ENCODE data around the gene SYT5. TPM values are rescaled to one million over a fixed set of nuclear protein-coding genes. Genes with fewer than 3 reads are reported as not detected.
"Not testable (repeated sequence)": the region's sequence is repeated elsewhere in the genome, so short reads cannot be mapped to it uniquely, and the experiment has no call there.

SYT5 gene
- total RNA-seq, 4 donors from 2014 or later = 0.35 TPM; not detected in 3

DNA sequence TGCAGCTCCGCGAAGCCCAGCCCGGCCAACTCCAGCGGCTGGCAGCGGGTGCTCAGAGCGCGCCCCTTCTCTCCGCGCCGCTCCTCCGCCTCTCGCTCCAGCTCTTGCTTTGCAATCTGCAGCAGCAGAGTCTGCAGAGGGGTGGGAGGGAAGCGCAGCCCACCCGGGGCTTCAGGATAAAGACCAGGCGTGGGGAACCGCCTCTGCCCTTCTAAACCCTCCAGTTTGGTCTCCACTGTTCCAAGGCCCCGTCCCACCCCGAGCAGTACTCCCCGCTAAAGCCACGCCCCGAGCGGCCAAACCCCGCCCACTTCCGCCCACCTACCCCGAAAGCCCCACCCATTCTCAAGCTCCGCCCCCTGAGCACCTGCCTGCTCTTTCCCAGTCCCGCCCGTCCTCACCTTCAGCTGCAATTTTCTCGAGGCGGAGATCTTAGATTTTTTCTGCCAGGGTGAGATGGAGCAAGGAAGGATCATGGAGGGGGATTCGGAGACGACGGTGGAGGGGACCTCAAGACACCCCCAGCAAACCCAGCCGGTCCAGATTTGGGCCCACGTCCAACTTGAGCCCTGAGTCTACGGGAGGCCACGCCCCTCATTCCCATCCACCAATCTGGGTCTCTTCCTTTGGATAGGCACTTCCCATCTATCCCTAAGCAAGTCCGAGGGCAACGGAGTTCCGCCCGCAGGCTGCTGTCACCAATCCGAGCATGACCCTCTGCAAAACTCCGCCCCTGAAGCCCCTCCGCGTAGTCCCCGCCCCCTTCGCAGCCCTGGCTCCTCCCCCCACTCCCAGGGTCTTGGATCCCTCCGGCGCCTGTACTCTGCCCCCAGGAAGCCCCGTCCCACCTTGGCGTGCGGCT lies 23.7 kb downstream of the SYT5 start:
- H3K4me1 ChIP-seq = no peaks in the 10 kb centered on the region
- TF ChIP-seq, protein P1, sequence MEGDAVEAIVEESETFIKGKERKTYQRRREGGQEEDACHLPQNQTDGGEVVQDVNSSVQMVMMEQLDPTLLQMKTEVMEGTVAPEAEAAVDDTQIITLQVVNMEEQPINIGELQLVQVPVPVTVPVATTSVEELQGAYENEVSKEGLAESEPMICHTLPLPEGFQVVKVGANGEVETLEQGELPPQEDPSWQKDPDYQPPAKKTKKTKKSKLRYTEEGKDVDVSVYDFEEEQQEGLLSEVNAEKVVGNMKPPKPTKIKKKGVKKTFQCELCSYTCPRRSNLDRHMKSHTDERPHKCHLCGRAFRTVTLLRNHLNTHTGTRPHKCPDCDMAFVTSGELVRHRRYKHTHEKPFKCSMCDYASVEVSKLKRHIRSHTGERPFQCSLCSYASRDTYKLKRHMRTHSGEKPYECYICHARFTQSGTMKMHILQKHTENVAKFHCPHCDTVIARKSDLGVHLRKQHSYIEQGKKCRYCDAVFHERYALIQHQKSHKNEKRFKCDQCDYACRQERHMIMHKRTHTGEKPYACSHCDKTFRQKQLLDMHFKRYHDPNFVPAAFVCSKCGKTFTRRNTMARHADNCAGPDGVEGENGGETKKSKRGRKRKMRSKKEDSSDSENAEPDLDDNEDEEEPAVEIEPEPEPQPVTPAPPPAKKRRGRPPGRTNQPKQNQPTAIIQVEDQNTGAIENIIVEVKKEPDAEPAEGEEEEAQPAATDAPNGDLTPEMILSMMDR (IDR thresholded peaks at IDR 0.05) = no peak
- TF ChIP-seq POLR2A (IDR thresholded peaks at IDR 0.05) = no peak
- DNase-seq = no peak
- intact Hi-C loops (cut with DNase I; ENCODE audit: low total_unique reads) = no loop called here
- H3K27me3 ChIP-seq = peaks cover 17 to 29% of the 10 kb centered on the region in 2 donors
- no peaks in the 10 kb centered on the region for H3K36me3 ChIP-seq
- no peak overlapping the region for H3K4me3 ChIP-seq
- no peaks in the 10 kb centered on the region for H3K9me3 ChIP-seq
- no peak overlapping the region for H3K27ac ChIP-seq

DNA sequence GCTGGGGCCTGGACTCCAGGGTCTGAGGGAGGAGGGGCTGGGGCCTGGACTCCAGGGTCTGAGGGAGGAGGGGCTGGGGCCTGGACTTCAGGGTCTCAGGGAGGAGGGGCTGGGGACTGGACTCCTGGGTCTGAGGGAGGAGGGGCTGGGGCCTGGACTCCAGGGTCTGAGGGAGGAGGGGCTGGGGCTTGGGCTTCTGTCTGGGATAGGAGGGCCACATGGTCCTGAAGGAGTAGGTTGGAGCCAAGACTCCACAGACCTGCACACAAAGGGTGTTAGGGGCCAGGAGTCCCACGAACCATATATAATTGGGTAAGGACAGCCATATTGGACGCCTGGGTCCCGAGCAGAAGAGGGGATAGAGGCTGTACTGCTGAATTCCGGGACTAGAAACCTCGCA lies 24.3 kb downstream of the SYT5 start:
- intact Hi-C loops (cut with DNase I; ENCODE audit: low total_unique reads); H3K27ac ChIP-seq; H3K4me1 ChIP-seq; H3K36me3 ChIP-seq; H3K9me3 ChIP-seq; H3K4me3 ChIP-seq; DNase-seq: not testable (repeated sequence)
- H3K27me3 ChIP-seq = peaks cover 15 to 23% of the 10 kb centered on the region in 2 donors

DNA sequence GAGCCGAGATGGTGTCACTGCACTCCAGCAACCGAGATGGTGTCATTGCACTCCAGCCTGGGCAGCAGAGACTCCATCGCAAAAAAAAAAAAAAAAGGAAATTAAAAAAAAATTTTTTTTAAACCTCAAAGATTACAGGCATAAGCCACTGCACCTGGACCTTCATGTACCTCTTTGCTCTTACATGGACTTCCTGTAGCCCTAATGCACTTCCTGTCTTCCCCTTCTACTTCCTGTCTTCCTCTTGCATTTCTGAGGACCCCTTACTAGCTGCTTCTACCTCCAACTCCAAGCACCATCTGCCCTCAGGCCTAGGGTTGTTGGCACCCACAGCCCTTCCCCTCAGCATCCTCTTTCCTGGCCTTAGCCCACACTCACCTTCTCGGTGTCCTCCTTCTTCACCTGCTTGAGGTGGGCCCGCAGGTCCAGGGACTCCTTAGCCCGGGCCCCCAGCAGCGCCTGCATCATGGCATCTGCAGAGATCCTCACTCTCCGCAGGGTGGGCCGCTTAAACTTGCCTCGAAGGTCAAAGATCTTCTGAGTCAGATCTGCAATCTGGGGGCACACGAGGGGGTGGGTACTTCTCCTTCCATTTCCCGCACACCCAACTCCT lies 26.3 kb downstream of the SYT5 start:
- TF ChIP-seq, protein P1 (IDR thresholded peaks at IDR 0.05) = no peak
- TF ChIP-seq POLR2A (IDR thresholded peaks at IDR 0.05) = no peak
- no peak overlapping the region for H3K27ac ChIP-seq
- H3K4me3 ChIP-seq = no peak overlapping the region
- no peaks in the 10 kb centered on the region for H3K36me3 ChIP-seq
- H3K4me1 ChIP-seq = no peaks in the 10 kb centered on the region
- intact Hi-C loops (cut with DNase I; ENCODE audit: low total_unique reads) = no loop called here
- DNase-seq = no peak
- H3K27me3 ChIP-seq = peaks cover 21 to 27% of the 10 kb centered on the region in 2 donors
- no peaks in the 10 kb centered on the region for H3K9me3 ChIP-seq

DNA sequence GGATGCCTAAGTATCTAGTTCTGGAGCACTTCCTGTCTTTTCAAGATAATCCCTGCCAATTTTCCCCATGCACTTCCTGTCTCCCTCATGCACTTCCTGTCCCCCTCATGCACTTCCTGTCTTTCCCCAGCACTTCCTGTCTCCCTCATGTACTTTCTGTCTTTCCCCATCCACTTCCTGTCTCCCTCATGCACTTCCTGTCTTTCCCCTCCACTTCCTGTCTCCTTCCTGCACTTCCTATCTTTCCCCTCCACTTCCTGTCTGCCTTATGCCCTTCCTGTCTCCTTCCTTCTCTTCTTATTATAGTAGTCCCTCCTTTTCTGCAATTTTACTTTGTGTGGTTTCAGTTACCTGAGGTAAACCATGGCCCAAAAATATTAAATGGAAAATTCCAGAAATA lies 28.1 kb downstream of the SYT5 start:
- no peak overlapping the region for H3K4me3 ChIP-seq
- no peaks in the 10 kb centered on the region for H3K36me3 ChIP-seq
- no peak for DNase-seq
- peaks cover 18 to 27% of the 10 kb centered on the region in 2 donors for H3K27me3 ChIP-seq
- H3K4me1 ChIP-seq = no peaks in the 10 kb centered on the region
- TF ChIP-seq, protein P1 (IDR thresholded peaks at IDR 0.05) = no peak
- TF ChIP-seq POLR2A (IDR thresholded peaks at IDR 0.05) = no peak
- H3K9me3 ChIP-seq = no peaks in the 10 kb centered on the region
- intact Hi-C loops (cut with DNase I; ENCODE audit: low total_unique reads) = no loop called here
- no peak overlapping the region for H3K27ac ChIP-seq

DNA sequence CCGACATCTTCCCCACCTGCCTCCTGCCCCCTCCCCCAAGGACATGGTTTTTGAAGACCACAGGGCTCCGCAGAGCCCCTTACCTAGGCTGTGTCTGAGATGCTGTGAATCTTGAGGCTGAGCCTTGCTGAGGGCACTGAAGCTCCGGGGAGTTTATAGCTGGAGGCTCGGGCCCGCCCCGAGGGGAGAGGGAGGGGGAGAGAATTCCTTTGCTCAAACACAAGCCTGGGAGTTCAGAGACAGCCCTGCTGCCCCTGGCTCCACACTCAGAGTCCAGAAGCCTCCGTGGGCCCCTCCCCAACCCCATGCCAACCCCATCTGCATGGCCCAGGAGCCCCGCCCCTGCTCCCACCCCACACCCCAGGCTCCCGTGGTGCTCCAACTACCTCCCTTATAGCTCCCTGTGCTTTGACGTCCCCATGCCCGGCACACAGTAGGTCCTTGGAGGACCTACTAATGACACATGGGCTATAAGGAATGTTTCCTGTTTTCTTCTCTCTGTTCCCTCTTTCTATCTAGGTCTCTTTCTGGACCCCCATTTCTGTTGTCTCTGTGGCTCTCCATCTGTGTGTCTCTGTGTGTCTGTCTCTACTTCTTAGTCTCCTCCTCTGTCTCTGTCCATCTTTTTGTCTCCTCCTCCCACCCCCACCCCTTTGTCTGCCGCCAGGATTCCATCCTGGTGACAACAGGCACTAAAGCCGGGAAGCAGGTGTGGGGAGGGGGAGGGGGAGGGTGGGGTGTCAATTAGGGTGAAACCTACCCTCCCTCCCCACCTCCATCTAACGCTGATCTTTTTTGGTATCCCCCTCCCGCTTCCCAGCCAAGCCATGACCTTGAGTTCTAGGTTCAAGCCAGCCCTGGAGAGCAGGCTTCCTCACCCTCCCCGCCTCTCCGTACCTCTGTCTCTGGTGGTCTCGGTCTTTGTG lies 30.7 kb downstream of the SYT5 start, which contains the start of gene TNNT1:
TSS of gene TNNT1 (minus strand) at position 129 of the 926 bp plus-strand sequence. CDS start 2,049 bp downstream, outside the sequence.
- TF ChIP-seq POLR2A (IDR thresholded peaks at IDR 0.05) = no peak
- TF ChIP-seq, protein P1 (IDR thresholded peaks at IDR 0.05) = no peak
- Histone ChIP-seq H3K4me3 (no peak within 1 kb of the TSS), H3K9me3 (no peaks in the 10 kb centered on the region), H3K4me1 (peaks cover 0 to 3% of the 10 kb centered on the region in 2 donors), H3K36me3 (no peaks in the 10 kb centered on the region), H3K27ac (no peak within 1 kb of the TSS), H3K27me3 (peaks cover 19 to 35% of the 10 kb centered on the region in 2 donors)
- intact Hi-C loops (cut with DNase I; ENCODE audit: low total_unique reads) = no loop called here
- DNase-seq = no peak

Measured in uterus (tissue), 4 donors.